GM12891 (cell line): Measurements from ENCODE around the gene ABRAXAS1.

Source experiments
- PAX5 ChIP-seq: IDR thresholded peaks from 2 replicates; pipeline ENCODE4 v1.6.1; 2011; ENCODE audit warnings: low read length, moderate library complexity, mild to moderate bottlenecking; ENCODE audit not compliant: insufficient read depth, severe bottlenecking
- POLR2A ChIP-seq: IDR thresholded peaks from 2 replicates; pipeline ENCODE4 v1.6.1; 2011; ENCODE audit warnings: low read depth, low read length, control low read depth
- POLR2AphosphoS5 ChIP-seq: IDR thresholded peaks from 2 replicates; pipeline ENCODE4 v1.6.1; 2011; ENCODE audit warnings: low read depth, low read length, control low read depth
- POU2F2 ChIP-seq: IDR thresholded peaks from 2 replicates; pipeline ENCODE4 v1.6.1; 2011; ENCODE audit warnings: low read depth, mild to moderate bottlenecking, control low read depth, low read length, moderate library complexity
- SPI1 ChIP-seq: IDR thresholded peaks from 2 replicates; pipeline ENCODE4 v1.6.1; 2011; ENCODE audit warnings: low read depth, low read length, control low read depth
- TAF1 ChIP-seq: IDR thresholded peaks from 2 replicates; pipeline ENCODE4 v1.6.1; 2011; ENCODE audit warnings: low read depth, low read length, control low read depth

GRCh38 chr4:83440148-83440814 lies 44.6 kb downstream of the ABRAXAS1 start:
- TF ChIP-seq POLR2A, result no peak
- no peak for TF ChIP-seq TAF1
- peak; percentile 15; the same call in 1 of the 2 replicates for TF ChIP-seq SPI1
- TF ChIP-seq POLR2AphosphoS5, result no peak
- TF ChIP-seq PAX5, result no peak
- no peak for TF ChIP-seq POU2F2
